GM12865 (cell line): ENCODE data around the gene HINFP.

Experiments used
- DNase-seq: peaks from one replicate; pipeline ENCODE4 v3.0.0; 2010; ENCODE audit warnings: low read depth
- H3K4me3 ChIP-seq: 2 replicates; pipeline ENCODE4 v1.5.1; 2011; ENCODE audit warnings: mild to moderate bottlenecking, low read depth, low read length, control low read depth
- TF ChIP-seq, protein P1 (sequence below): IDR thresholded peaks from 2 replicates; pipeline ENCODE4 v1.5.1; 2011; ENCODE audit warnings: low read length, control low read depth, low read depth, inconsistent platforms; ENCODE audit not compliant: insufficient read depth; ENCODE audit errors: missing control alignments

HINFP gene

GRCh38 chr11:119092880-119093842, 28.2 kb upstream of the HINFP start:
- DNase-seq, result no peak
- TF ChIP-seq, protein P1, sequence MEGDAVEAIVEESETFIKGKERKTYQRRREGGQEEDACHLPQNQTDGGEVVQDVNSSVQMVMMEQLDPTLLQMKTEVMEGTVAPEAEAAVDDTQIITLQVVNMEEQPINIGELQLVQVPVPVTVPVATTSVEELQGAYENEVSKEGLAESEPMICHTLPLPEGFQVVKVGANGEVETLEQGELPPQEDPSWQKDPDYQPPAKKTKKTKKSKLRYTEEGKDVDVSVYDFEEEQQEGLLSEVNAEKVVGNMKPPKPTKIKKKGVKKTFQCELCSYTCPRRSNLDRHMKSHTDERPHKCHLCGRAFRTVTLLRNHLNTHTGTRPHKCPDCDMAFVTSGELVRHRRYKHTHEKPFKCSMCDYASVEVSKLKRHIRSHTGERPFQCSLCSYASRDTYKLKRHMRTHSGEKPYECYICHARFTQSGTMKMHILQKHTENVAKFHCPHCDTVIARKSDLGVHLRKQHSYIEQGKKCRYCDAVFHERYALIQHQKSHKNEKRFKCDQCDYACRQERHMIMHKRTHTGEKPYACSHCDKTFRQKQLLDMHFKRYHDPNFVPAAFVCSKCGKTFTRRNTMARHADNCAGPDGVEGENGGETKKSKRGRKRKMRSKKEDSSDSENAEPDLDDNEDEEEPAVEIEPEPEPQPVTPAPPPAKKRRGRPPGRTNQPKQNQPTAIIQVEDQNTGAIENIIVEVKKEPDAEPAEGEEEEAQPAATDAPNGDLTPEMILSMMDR, result no peak
- H3K4me3 ChIP-seq, result peak overlapping the region; percentile 61

GRCh38 chr11:119093942-119094815, 27.2 kb upstream of the HINFP start:
- TF ChIP-seq, protein P1, result no peak
- DNase-seq, result peak; percentile 48
- peak overlapping the region; percentile 61 for H3K4me3 ChIP-seq

DNA sequence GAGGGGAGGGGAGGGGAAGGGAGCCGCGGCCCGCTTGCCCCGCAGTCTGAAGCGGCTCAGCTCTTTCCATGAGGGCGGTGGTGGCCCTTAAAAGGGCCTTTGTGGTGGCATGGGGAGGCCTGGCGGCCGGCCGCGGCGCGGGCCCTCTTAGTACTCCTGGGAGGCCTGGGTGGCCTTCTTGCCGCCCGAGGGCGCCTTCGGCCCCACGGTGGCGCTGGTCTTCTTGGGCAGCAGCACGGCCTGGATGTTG, 26.6 kb upstream of the HINFP start:
- TF ChIP-seq, protein P1, result peak; percentile 66
- DNase-seq, result peak; percentile 88
- H3K4me3 ChIP-seq, result peak overlapping the region; percentile 61

- H3K4me3 ChIP-seq, result peak overlapping the region; percentile 61
- peak; percentile 100 for DNase-seq
- TF ChIP-seq, protein P1, result no peak
Measured at GRCh38 chr11:119095066-119095880, 26.1 kb upstream of the HINFP start.

DNA sequence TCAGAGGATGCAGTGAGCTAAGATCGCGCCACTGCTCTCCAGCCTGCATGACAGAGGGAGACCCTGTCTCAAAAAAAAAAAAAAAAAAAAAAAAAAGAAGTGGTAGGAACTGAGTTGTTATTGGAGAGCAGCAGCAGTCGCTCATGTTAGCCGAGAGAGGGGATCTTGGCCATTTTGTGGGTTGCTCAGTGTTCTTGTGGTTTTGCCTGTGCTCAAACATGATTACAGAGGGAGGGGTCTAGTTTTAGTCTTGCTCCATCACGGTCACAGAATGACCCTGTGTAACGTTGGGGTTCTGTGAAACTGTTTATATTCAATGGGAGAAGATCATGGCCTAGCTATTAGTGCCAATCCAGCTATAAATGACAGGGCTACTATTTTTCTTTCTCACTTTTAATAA, 21.7 kb upstream of the HINFP start:
- no peak overlapping the region for H3K4me3 ChIP-seq

More for the DNA sequence above, 21.7 kb upstream of the HINFP start:
- TF ChIP-seq, protein P1, result no peak
- no peak for DNase-seq
